ENCODE data around the gene PHLPP1.

The PHLPP1 gene

DNA sequence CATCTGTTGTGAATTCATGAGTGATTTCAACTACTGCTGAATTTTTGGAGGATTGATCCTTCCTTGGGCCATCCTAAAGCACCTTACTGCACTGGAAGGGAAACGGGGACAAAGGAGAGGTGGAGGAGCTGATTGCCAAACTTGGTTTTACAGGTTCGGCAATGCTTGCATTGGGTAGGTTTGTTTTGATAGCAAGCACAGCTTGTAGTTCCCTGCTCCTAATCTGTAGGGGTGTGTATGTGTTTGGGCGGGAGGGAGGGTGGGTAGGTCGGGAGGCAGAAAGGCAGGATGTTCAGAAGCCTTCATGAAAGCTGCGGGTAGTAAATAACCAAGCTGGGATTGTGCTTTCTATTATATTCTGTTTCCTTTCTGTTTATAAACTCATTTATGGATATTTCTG is 24.6 kb downstream of the PHLPP1 start:
- no peak for TF ChIP-seq CTCF (IDR thresholded peaks at IDR 0.05)

GRCh38 chr18:62741118-62741566 is 25.8 kb downstream of the PHLPP1 start:
- TF ChIP-seq CTCF (IDR thresholded peaks at IDR 0.05), result no peak

GRCh38 chr18:62741584-62741983 is 26.2 kb downstream of the PHLPP1 start:
- TF ChIP-seq CTCF (IDR thresholded peaks at IDR 0.05), result no peak

- TF ChIP-seq CTCF (IDR thresholded peaks at IDR 0.05), result no peak
These were observed 29.0 kb downstream of the PHLPP1 start for GRCh38 chr18:62744076-62744968.

DNA sequence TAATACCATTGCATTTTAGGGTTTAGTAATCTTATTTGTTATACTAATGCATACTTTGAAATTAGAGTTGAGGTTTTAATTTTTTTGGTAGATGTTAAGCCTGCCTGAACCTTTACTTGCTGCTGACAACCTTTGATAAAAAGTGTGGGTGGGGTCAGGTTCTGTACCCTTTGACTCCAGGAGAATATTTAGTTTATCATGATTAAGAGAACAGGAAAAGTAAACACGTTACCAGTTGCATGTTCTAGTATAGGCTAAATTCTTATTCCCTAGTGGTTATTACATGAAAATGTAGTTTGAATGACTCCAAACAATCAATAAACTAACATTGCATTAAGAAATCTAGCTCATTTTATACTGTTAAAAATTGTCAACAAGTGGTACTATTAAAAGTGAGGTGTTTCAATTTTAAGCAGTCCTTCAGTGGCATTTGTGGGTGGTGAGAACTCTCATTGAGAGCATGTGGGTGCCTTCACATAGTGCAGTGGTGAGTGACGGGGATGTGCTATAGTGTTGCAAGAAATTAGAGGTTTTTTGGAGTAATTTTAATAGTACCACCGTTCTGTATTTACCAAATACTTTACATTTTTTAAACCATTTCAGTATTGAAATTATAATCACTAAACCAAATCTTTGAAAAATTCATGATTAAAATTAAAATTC is 29.9 kb downstream of the PHLPP1 start:
- no peak for TF ChIP-seq CTCF (IDR thresholded peaks at IDR 0.05)

GRCh38 chr18:62749389-62749788 is 34.0 kb downstream of the PHLPP1 start:
- TF ChIP-seq CTCF (IDR thresholded peaks at IDR 0.05), result no peak

GRCh38 chr18:62751341-62751821 is 36.0 kb downstream of the PHLPP1 start:
- TF ChIP-seq CTCF (IDR thresholded peaks at IDR 0.05), result no peak

Data from LNCAP (cell line).